K562 (cell line): ENCODE measurements around the gene SLC25A1. TPM values are rescaled to one million over a fixed set of nuclear protein-coding genes. Genes with fewer than 3 reads are reported as not detected.

Source experiments
- AFF4 ChIP-seq: sonication (generic); formaldehyde crosslinking; IDR thresholded peaks from 2 replicates; pipeline ENCODE4 v1.8.0; 2023; ENCODE audit warnings: mild to moderate bottlenecking, missing genetic modification reagents
- E2F6 ChIP-seq, 2 experiments: IDR thresholded peaks; 2 replicates each; pipeline ENCODE4 v1.6.1; 2011; ENCODE audit warnings: borderline replicate concordance in 1 of 2, control low read depth in 1 of 2, low read depth in 1 of 2, low read length in 1 of 2, mild to moderate bottlenecking in 1 of 2, mixed read lengths in 1 of 2, moderate library complexity in 1 of 2; ENCODE audit not compliant: insufficient read depth in 1 of 2, insufficient read length in 1 of 2, poor library complexity in 1 of 2, severe bottlenecking in 1 of 2; ENCODE audit errors: extremely low read depth in 1 of 2
- FOSL1 ChIP-seq: fragments of 200-800 bp; sonication (Bioruptor generic); conservative IDR thresholded peaks from 2 replicates; pipeline ENCODE4 v1.6.1; 2016; ENCODE audit warnings: missing genetic modification characterization, missing compliant biosample characterization
- FOXJ2 ChIP-seq: fragments of 200-800 bp; sonication (Bioruptor generic); IDR thresholded peaks from 2 replicates; pipeline ENCODE4 v1.6.1; 2016; ENCODE audit warnings: missing genetic modification characterization, missing compliant biosample characterization
- HNRNPLL ChIP-seq: fragments of 200-400 bp; formaldehyde crosslinking; IDR thresholded peaks from 2 replicates; pipeline ENCODE4 v1.6.1; 2017; ENCODE audit warnings: low read length, low read depth, mild to moderate bottlenecking; ENCODE audit not compliant: poor library complexity, severe bottlenecking
- MAFF ChIP-seq: IDR thresholded peaks from 2 replicates; pipeline ENCODE4 v1.6.1; 2012; ENCODE audit warnings: low read length, improper control_type of control experiment
- NFIX ChIP-seq: fragments of 250-450 bp; sonication (Bioruptor Pico); IDR thresholded peaks from 2 replicates; pipeline ENCODE4 v1.4.0; 2020; ENCODE audit warnings: low read depth, mild to moderate bottlenecking, moderate library complexity
- PHB ChIP-seq: fragments of 250-450 bp; sonication (Bioruptor Pico); IDR thresholded peaks from 2 replicates; pipeline ENCODE4 v1.5.0; 2021
- POLR2AphosphoS5 ChIP-seq: IDR thresholded peaks from 2 replicates; pipeline ENCODE4 v1.6.1; 2011; ENCODE audit warnings: mild to moderate bottlenecking, low read depth, low read length, moderate library complexity; ENCODE audit not compliant: control insufficient read depth, insufficient read depth
- STAG1 ChIP-seq: sonication (generic); formaldehyde crosslinking; IDR thresholded peaks from 2 replicates; pipeline ENCODE4 v1.5.0; 2020; ENCODE audit warnings: missing genetic modification reagents, borderline replicate concordance
- ZFPM2 ChIP-seq: fragments of 250-450 bp; sonication (Bioruptor Pico); IDR thresholded peaks from 2 replicates; pipeline ENCODE4 v1.5.1; 2022; ENCODE audit warnings: mild to moderate bottlenecking
- ZNF699 ChIP-seq: fragments of 250-450 bp; sonication (Bioruptor Pico); IDR thresholded peaks from 2 replicates; pipeline ENCODE4 v1.8.0; 2021; ENCODE audit warnings: mild to moderate bottlenecking, moderate library complexity; ENCODE audit not compliant: insufficient replicate concordance
- polyA plus RNA-seq, 8 experiments: library from polyadenylated mRNA; depleted of rRNA in 4 of 8; stranded (reverse) in 5 of 8; unstranded in 3 of 8; fragments of >200 nt; fragmentation: Nextera tagmentation in 2 of 8; fragmentation: Illumina TruSeq in 1 of 8; extraction: Ambion mirVana in 2 of 8; extraction: Trizol in 1 of 8; gene quantifications; 2 replicates each; pipeline versions ENCODE4 v1.2.1 to v1.2.3, GENCODE V29; 2011 to 2014; ENCODE audit warnings: inconsistent platforms in 1 of 8, missing spikeins in 1 of 8
- total RNA-seq, 7 experiments: library from RNA; depleted of rRNA in 6 of 7; stranded (reverse); fragments of >200 nt in 6 of 7; fragmentation: Illumina TruSeq in 2 of 7; extraction: Trizol in 2 of 7; gene quantifications; 2 replicates each; pipeline versions ENCODE4 v1.2.1 to v1.2.3, GENCODE V29; 2011 to 2021; ENCODE audit warnings: low replicate concordance in 1 of 7
- TF ChIP-seq, protein P1 (sequence below): fragments of 450-650 bp; formaldehyde crosslinking; IDR thresholded peaks from 2 replicates; pipeline ENCODE4 v1.4.0; 2022; ENCODE audit warnings: missing genetic modification characterization
- TF ChIP-seq, protein P2 (sequence below): fragments of 250-450 bp; sonication (Bioruptor Pico); IDR thresholded peaks from 2 replicates; pipeline ENCODE4 v1.8.0; 2022; ENCODE audit warnings: inconsistent platforms, mild to moderate bottlenecking, moderate library complexity, borderline replicate concordance
- TF ChIP-seq, protein P3 (sequence below): fragments of 250-450 bp; sonication (Bioruptor Pico); IDR thresholded peaks from 2 replicates; pipeline ENCODE4 v1.9.0; 2021; ENCODE audit warnings: mild to moderate bottlenecking, inconsistent platforms

The SLC25A1 gene
- total and polyA plus RNA-seq, 9 of the 15 experiments (the other 6 are each of a cell fraction or from before 2014, with no cell fraction given), result 11.0 to 408 (median 110) TPM

GRCh38 chr22:19173047-19174035 is 5.2 kb downstream of the SLC25A1 start (continued):
- TF ChIP-seq AFF4 (CRISPR knock-in tag) (no peak), PHB (CRISPR knock-in tag) (no peak), STAG1 (CRISPR knock-in tag) (no peak), MAFF (no peak), NFIX (CRISPR knock-in tag) (no peak), POLR2AphosphoS5 (no peak), HNRNPLL (no peak), FOXJ2 (no peak), FOSL1 (no peak), ZNF699 (CRISPR knock-in tag) (no peak), E2F6 (IDR thresholded peaks at IDR 0.05; ENCODE audit: borderline replicate concordance in 1 of 2, extremely low read depth in 1 of 2, insufficient read depth in 1 of 2, insufficient read length in 1 of 2, low read depth in 1 of 2, low read length in 1 of 2, poor library complexity in 1 of 2, severe bottlenecking in 1 of 2) (peak; percentile 33 to 51), ZFPM2 (CRISPR knock-in tag) (no peak)
- TF ChIP-seq, protein P1, sequence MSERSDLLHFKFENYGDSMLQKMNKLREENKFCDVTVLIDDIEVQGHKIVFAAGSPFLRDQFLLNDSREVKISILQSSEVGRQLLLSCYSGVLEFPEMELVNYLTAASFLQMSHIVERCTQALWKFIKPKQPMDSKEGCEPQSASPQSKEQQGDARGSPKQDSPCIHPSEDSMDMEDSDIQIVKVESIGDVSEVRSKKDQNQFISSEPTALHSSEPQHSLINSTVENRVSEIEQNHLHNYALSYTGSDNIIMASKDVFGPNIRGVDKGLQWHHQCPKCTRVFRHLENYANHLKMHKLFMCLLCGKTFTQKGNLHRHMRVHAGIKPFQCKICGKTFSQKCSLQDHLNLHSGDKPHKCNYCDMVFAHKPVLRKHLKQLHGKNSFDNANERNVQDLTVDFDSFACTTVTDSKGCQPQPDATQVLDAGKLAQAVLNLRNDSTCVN (CRISPR knock-in tag), result peak; percentile 81; the same call in 1 of the 2 replicates
- TF ChIP-seq, protein P2, sequence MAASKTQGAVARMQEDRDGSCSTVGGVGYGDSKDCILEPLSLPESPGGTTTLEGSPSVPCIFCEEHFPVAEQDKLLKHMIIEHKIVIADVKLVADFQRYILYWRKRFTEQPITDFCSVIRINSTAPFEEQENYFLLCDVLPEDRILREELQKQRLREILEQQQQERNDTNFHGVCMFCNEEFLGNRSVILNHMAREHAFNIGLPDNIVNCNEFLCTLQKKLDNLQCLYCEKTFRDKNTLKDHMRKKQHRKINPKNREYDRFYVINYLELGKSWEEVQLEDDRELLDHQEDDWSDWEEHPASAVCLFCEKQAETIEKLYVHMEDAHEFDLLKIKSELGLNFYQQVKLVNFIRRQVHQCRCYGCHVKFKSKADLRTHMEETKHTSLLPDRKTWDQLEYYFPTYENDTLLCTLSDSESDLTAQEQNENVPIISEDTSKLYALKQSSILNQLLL (CRISPR knock-in tag), result no peak
- TF ChIP-seq, protein P3, sequence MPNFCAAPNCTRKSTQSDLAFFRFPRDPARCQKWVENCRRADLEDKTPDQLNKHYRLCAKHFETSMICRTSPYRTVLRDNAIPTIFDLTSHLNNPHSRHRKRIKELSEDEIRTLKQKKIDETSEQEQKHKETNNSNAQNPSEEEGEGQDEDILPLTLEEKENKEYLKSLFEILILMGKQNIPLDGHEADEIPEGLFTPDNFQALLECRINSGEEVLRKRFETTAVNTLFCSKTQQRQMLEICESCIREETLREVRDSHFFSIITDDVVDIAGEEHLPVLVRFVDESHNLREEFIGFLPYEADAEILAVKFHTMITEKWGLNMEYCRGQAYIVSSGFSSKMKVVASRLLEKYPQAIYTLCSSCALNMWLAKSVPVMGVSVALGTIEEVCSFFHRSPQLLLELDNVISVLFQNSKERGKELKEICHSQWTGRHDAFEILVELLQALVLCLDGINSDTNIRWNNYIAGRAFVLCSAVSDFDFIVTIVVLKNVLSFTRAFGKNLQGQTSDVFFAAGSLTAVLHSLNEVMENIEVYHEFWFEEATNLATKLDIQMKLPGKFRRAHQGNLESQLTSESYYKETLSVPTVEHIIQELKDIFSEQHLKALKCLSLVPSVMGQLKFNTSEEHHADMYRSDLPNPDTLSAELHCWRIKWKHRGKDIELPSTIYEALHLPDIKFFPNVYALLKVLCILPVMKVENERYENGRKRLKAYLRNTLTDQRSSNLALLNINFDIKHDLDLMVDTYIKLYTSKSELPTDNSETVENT, result peak; percentile 21; the same call in 1 of the 2 replicates
